Fibroblast of lung (primary cell): ENCODE measurements around the gene RBBP8. TPM values are rescaled to one million over a fixed set of nuclear protein-coding genes. Genes with fewer than 3 reads are reported as not detected.

ENCODE experiments used
- DNase-seq, 2 donors: peaks; one replicate each; pipeline versions ENCODE4 v3.0.0 to v3.0.0-alpha.2; 2010; ENCODE audit warnings: low read depth in 2 of 2
- H2AFZ ChIP-seq: 2 replicates; pipeline ENCODE4 v1.5.1; 2012; ENCODE audit warnings: low read length, control low read depth, inconsistent platforms
- H3K27ac ChIP-seq: 2 replicates; pipeline ENCODE4 v1.5.1; 2011; ENCODE audit warnings: low read length, control low read depth; ENCODE audit not compliant: insufficient read depth
- H3K27me3 ChIP-seq: 2 replicates; pipeline ENCODE4 v1.5.1; 2011; ENCODE audit warnings: mild to moderate bottlenecking, low read length; ENCODE audit not compliant: control insufficient read depth, insufficient read depth
- H3K36me3 ChIP-seq: 2 replicates; pipeline ENCODE4 v1.5.1; 2011; ENCODE audit warnings: low read length; ENCODE audit not compliant: control insufficient read depth, insufficient read depth
- H3K4me1 ChIP-seq: 2 replicates; pipeline ENCODE4 v1.5.1; 2011; ENCODE audit warnings: low read length; ENCODE audit not compliant: control insufficient read depth, insufficient read depth; ENCODE audit errors: extremely low read depth
- H3K4me2 ChIP-seq: 2 replicates; pipeline ENCODE4 v1.5.1; 2011; ENCODE audit warnings: low read length, control low read depth; ENCODE audit not compliant: insufficient read depth; ENCODE audit errors: extremely low read depth
- H3K4me3 ChIP-seq, 4 experiments: fragments of 200-600 bp in 1 of 4; sonication (generic) in 1 of 4; replicated peaks in 1 of 4; 2 replicates each; pipeline ENCODE4 v1.5.1; 2011 to 2016; ENCODE audit warnings: low read length in 4 of 4, low read depth in 3 of 4, mild to moderate bottlenecking in 3 of 4, control low read depth in 2 of 4, inconsistent platforms in 1 of 4, mixed read lengths in 1 of 4; ENCODE audit not compliant: insufficient read depth in 1 of 4; ENCODE audit errors: control extremely low read depth in 1 of 4
- H3K79me2 ChIP-seq: 2 replicates; pipeline ENCODE4 v1.5.1; 2012; ENCODE audit warnings: mild to moderate bottlenecking, low read length, inconsistent platforms; ENCODE audit not compliant: control insufficient read depth, insufficient read depth
- H3K9ac ChIP-seq: 2 replicates; pipeline ENCODE4 v1.5.1; 2011; ENCODE audit warnings: mild to moderate bottlenecking, low read length, control low read depth; ENCODE audit not compliant: insufficient read depth
- H3K9me3 ChIP-seq: 2 replicates; pipeline ENCODE4 v1.5.1; 2012; ENCODE audit warnings: low read depth, low read length; ENCODE audit not compliant: control insufficient read depth, insufficient read depth
- H4K20me1 ChIP-seq: 2 replicates; pipeline ENCODE4 v1.5.1; 2011; ENCODE audit warnings: low read length; ENCODE audit not compliant: control insufficient read depth, insufficient read depth; ENCODE audit errors: extremely low read depth
- EZH2 ChIP-seq: IDR thresholded peaks from 2 replicates; pipeline ENCODE4 v1.5.1; 2012; ENCODE audit warnings: low read length, control low read depth, mild to moderate bottlenecking; ENCODE audit errors: missing control alignments
- polyA plus RNA-seq, 2 donors: library from polyadenylated mRNA; depleted of rRNA in 1 of 2; stranded (reverse) in 1 of 2; unstranded in 1 of 2; fragments of >200 nt; gene quantifications; 2 replicates each; pipeline ENCODE4 v1.2.1, GENCODE V29; 2011 to 2012; ENCODE audit warnings: missing spikeins in 1 of 2
- total RNA-seq: library from RNA; depleted of rRNA; stranded (reverse); fragments of >200 nt; gene quantifications from 2 replicates; pipeline ENCODE4 v1.2.1, GENCODE V29; 2014
- TF ChIP-seq, protein P1 (sequence below), 2 donors: IDR thresholded peaks in 1 of 2; conservative IDR thresholded peaks in 1 of 2; 1 replicate in 1 of 2; 2 replicates in 1 of 2; pipeline ENCODE4 v1.5.1; 2011 to 2012; ENCODE audit warnings: low read length in 2 of 2, control low read depth in 1 of 2, inconsistent platforms in 1 of 2, low read depth in 1 of 2, mild to moderate bottlenecking in 1 of 2

RBBP8 gene
- total and polyA plus RNA-seq, 2 donors (not counting 1 experiment from before 2014, with no cell fraction given) = 17.8 to 21.0 TPM

DNA sequence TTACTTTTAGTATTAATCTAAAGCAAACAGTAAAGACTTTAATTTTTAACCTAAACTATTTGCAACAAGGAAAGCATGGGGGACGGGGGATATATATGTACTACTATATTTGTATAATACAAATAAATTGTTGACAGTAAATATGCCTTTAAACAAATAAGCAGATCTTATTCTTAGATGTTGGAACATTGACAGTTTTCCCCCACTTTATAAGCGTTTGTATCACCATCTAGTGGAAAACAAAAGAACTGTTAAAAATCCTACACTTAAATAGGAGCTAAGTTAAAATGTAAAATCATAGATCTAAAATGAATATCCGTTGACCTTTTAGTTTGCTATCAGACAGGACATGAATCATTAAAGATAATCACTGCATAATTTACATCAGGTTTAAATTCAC is 50.0 kb downstream of the RBBP8 start:
- no peaks in the 10 kb centered on the region for H3K79me2 ChIP-seq
- H3K4me1 ChIP-seq = no peaks in the 10 kb centered on the region
- no peaks in the 10 kb centered on the region for H3K36me3 ChIP-seq
- TF ChIP-seq, protein P1, sequence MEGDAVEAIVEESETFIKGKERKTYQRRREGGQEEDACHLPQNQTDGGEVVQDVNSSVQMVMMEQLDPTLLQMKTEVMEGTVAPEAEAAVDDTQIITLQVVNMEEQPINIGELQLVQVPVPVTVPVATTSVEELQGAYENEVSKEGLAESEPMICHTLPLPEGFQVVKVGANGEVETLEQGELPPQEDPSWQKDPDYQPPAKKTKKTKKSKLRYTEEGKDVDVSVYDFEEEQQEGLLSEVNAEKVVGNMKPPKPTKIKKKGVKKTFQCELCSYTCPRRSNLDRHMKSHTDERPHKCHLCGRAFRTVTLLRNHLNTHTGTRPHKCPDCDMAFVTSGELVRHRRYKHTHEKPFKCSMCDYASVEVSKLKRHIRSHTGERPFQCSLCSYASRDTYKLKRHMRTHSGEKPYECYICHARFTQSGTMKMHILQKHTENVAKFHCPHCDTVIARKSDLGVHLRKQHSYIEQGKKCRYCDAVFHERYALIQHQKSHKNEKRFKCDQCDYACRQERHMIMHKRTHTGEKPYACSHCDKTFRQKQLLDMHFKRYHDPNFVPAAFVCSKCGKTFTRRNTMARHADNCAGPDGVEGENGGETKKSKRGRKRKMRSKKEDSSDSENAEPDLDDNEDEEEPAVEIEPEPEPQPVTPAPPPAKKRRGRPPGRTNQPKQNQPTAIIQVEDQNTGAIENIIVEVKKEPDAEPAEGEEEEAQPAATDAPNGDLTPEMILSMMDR (conservative IDR thresholded peaks at IDR 0.05 in 1 of 2, IDR thresholded peaks at IDR 0.05 in 1 of 2; ENCODE audit: low read depth in 1 of 2, low read length in 2 of 2) = peak in 1 of 2 donors; percentile 42
- TF ChIP-seq EZH2 = no peak
- no peak overlapping the region for H3K4me3 ChIP-seq
- H3K27me3 ChIP-seq = no peaks in the 10 kb centered on the region
- no peaks in the 10 kb centered on the region for H3K9me3 ChIP-seq
- H3K4me2 ChIP-seq = no peak overlapping the region
- no peak overlapping the region for H2AFZ ChIP-seq
- peak; percentile 47 to 79 for DNase-seq
- no peaks in the 10 kb centered on the region for H4K20me1 ChIP-seq
- H3K27ac ChIP-seq = no peak overlapping the region
- H3K9ac ChIP-seq = no peak overlapping the region

DNA sequence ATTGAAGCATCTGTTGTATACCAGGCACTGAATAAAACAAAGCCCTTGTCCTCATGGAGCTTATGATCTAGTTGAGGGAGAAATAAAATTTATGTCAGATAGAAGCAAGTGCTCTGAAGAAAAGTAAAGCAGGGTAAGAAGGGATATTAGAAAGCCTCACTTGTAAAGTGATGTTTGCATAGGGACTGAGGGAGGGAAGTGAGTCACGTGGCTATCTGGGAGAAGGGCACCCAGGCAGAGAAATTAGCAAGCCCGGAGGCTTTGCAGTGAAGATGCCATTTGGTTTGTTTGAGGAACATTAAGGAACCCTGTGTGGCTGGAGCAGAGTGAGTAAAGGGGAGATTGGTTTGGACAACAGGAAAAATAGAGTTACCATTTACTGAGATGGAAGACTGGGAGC is 52.1 kb downstream of the RBBP8 start:
- no peak overlapping the region for H3K4me2 ChIP-seq
- H3K4me1 ChIP-seq = no peaks in the 10 kb centered on the region
- TF ChIP-seq EZH2 = no peak
- TF ChIP-seq, protein P1 (conservative IDR thresholded peaks at IDR 0.05 in 1 of 2, IDR thresholded peaks at IDR 0.05 in 1 of 2; ENCODE audit: low read depth in 1 of 2, low read length in 2 of 2) = no peak
- no peaks in the 10 kb centered on the region for H3K36me3 ChIP-seq
- no peak overlapping the region for H3K27ac ChIP-seq
- H3K9me3 ChIP-seq = no peaks in the 10 kb centered on the region
- no peaks in the 10 kb centered on the region for H3K79me2 ChIP-seq
- no peak overlapping the region for H3K9ac ChIP-seq
- H4K20me1 ChIP-seq = no peaks in the 10 kb centered on the region
- no peak overlapping the region for H3K4me3 ChIP-seq
- H3K27me3 ChIP-seq = no peaks in the 10 kb centered on the region
- DNase-seq = no peak
- H2AFZ ChIP-seq = no peak overlapping the region

DNA sequence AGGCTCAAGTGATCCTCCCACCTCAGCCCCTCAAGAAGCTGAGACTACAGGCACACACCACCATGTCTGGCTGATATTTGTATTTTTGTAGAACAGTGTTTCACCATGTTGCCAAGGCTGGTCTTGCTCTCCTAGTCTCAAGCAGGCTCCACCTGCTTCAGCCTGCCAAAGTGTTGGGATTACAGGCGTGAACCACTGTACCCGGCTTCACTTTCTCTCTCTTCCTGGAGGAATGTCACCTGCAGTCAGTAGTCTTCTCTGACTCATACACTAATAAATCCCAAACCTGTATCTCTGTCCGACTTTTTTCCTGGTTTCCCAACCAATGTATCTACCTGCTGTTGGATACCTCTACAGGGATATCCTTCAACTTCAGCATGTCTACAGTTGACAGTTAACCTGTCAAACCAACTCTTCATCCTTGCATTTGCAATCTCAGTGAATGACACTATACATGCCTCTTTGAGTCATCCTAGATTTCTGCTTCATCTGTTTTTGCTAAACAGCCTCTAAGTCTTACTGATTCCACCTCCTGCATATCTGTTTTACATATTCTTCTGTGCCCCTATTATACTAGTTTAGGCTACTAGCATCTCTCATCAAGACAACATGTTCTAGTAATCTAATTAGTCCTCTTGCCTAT is 54.5 kb downstream of the RBBP8 start:
- Histone ChIP-seq H3K9ac (no peak overlapping the region), H2AFZ (no peak overlapping the region), H3K27ac (no peak overlapping the region), H4K20me1 (no peaks in the 10 kb centered on the region), H3K79me2 (no peaks in the 10 kb centered on the region), H3K36me3 (no peaks in the 10 kb centered on the region), H3K4me3 (no peak overlapping the region), H3K4me1 (no peaks in the 10 kb centered on the region), H3K4me2 (no peak overlapping the region), H3K27me3 (no peaks in the 10 kb centered on the region), H3K9me3 (no peaks in the 10 kb centered on the region)
- no peak for TF ChIP-seq EZH2
- TF ChIP-seq, protein P1 (conservative IDR thresholded peaks at IDR 0.05 in 1 of 2, IDR thresholded peaks at IDR 0.05 in 1 of 2; ENCODE audit: low read depth in 1 of 2, low read length in 2 of 2) = no peak
- DNase-seq = no peak
